Hepatocyte (in vitro differentiated cells): ENCODE measurements around the gene CHMP5.

Experiments used
- EZH2phosphoT487 ChIP-seq: fragments of 200-600 bp; sonication (generic); IDR thresholded peaks from one replicate; pipeline ENCODE4 v1.6.1; 2018; ENCODE audit warnings: antibody characterized with exemption, mild to moderate bottlenecking, low read depth, moderate library complexity; ENCODE audit not compliant: unreplicated experiment, severe bottlenecking
- TF ChIP-seq, protein P1 (sequence below): fragments of 200-600 bp; sonication (generic); IDR thresholded peaks from 2 replicates; pipeline ENCODE4 v1.5.1; 2016; ENCODE audit warnings: antibody characterized with exemption, mild to moderate bottlenecking; ENCODE audit not compliant: poor library complexity

DNA sequence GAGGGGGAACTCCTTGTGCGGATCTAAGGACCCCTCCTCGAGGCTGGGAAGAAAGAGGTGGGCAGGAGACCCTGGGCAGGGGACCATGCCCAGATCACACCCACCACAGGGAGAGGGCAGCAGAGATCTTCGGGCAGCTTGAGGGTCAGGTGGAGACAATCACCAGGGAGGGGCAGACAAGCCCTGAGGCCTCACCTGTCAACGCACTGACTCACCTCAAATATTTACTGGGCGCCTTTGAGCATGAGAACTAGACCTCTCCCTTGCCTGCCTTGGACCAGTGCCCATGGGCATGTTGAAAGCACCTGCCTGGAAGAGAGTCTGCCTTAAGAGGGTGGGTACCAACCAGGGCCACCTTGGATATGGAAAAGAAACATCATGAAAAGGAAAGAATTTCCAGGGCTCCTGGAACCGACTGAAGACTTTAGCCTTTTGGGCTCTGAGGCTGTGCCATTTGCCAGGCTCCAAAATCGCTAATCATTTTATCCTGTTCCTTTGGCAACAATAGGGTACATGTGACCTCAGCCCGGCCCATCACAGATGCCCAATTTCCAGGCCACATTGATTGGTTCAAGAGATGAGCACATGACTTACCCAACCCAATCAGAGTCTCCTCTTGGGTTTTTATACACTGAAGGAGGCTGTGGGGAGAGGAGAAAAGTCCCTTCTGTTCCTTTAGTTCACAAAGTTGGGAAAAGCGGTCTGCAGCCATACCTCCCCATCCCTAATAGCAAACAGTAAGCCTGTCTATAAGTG is 35.3 kb upstream of the CHMP5 start:
- TF ChIP-seq, protein P1, sequence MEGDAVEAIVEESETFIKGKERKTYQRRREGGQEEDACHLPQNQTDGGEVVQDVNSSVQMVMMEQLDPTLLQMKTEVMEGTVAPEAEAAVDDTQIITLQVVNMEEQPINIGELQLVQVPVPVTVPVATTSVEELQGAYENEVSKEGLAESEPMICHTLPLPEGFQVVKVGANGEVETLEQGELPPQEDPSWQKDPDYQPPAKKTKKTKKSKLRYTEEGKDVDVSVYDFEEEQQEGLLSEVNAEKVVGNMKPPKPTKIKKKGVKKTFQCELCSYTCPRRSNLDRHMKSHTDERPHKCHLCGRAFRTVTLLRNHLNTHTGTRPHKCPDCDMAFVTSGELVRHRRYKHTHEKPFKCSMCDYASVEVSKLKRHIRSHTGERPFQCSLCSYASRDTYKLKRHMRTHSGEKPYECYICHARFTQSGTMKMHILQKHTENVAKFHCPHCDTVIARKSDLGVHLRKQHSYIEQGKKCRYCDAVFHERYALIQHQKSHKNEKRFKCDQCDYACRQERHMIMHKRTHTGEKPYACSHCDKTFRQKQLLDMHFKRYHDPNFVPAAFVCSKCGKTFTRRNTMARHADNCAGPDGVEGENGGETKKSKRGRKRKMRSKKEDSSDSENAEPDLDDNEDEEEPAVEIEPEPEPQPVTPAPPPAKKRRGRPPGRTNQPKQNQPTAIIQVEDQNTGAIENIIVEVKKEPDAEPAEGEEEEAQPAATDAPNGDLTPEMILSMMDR, result peak; percentile 53
- TF ChIP-seq EZH2phosphoT487, result no peak
